ENCODE results near the gene ZSCAN20.

Gene ZSCAN20

GRCh38 chr1:33524586-33524985, 52.1 kb downstream of the ZSCAN20 start:
- no peaks in the 10 kb centered on the region for H3K9me3 ChIP-seq (ENCODE audit: insufficient read depth, low read depth, low read length)
- no peak overlapping the region for H2AFZ ChIP-seq (ENCODE audit: low read length)
- no peaks in the 10 kb centered on the region for H3K36me3 ChIP-seq (ENCODE audit: insufficient read depth, low read length)
- no peaks in the 10 kb centered on the region for H4K20me1 ChIP-seq (ENCODE audit: insufficient read depth, low read length, poor library complexity, severe bottlenecking)
- no peak overlapping the region for H3K4me2 ChIP-seq (ENCODE audit: low read depth, low read length, poor library complexity, severe bottlenecking)
- no peaks in the 10 kb centered on the region for H3F3A ChIP-seq (ENCODE audit: low read depth)
- H3K9ac ChIP-seq (ENCODE audit: low read depth, low read length, poor library complexity, severe bottlenecking) = no peak overlapping the region
- H3K4me1 ChIP-seq (ENCODE audit: insufficient read depth, low read length, poor library complexity, severe bottlenecking) = no peaks in the 10 kb centered on the region
- no peaks in the 10 kb centered on the region for H3K27me3 ChIP-seq (ENCODE audit: insufficient read depth, low read length, poor library complexity, severe bottlenecking)
- TF ChIP-seq CTCF (conservative IDR thresholded peaks at IDR 0.05; ENCODE audit: low read length) (no peak), EZH2phosphoT487 (IDR thresholded peaks at IDR 0.05; ENCODE audit: borderline replicate concordance) (no peak)
- H3K4me3 ChIP-seq (ENCODE audit: low read length, poor library complexity, severe bottlenecking) = no peak overlapping the region
- no peaks in the 10 kb centered on the region for H3K9me2 ChIP-seq (replicated peaks; ENCODE audit: low read depth, low read length)
- H3K79me2 ChIP-seq (ENCODE audit: insufficient read depth, low read length) = no peaks in the 10 kb centered on the region

- Histone ChIP-seq H3K4me1 (ENCODE audit: insufficient read depth, low read length, poor library complexity, severe bottlenecking) (no peaks in the 10 kb centered on the region), H3K9ac (ENCODE audit: low read depth, low read length, poor library complexity, severe bottlenecking) (no peak overlapping the region), H2AFZ (ENCODE audit: low read length) (no peak overlapping the region), H3K4me2 (ENCODE audit: low read depth, low read length, poor library complexity, severe bottlenecking) (no peak overlapping the region), H3K27me3 (ENCODE audit: insufficient read depth, low read length, poor library complexity, severe bottlenecking) (no peaks in the 10 kb centered on the region), H3K9me3 (ENCODE audit: insufficient read depth, low read depth, low read length) (no peaks in the 10 kb centered on the region), H3K79me2 (ENCODE audit: insufficient read depth, low read length) (no peaks in the 10 kb centered on the region), H3K4me3 (ENCODE audit: low read length, poor library complexity, severe bottlenecking) (no peak overlapping the region), H4K20me1 (ENCODE audit: insufficient read depth, low read length, poor library complexity, severe bottlenecking) (no peaks in the 10 kb centered on the region), H3F3A (ENCODE audit: low read depth) (no peaks in the 10 kb centered on the region), H3K36me3 (ENCODE audit: insufficient read depth, low read length) (no peaks in the 10 kb centered on the region), H3K9me2 (replicated peaks; ENCODE audit: low read depth, low read length) (no peaks in the 10 kb centered on the region)
- TF ChIP-seq CTCF (conservative IDR thresholded peaks at IDR 0.05; ENCODE audit: low read length) (no peak), EZH2phosphoT487 (IDR thresholded peaks at IDR 0.05; ENCODE audit: borderline replicate concordance) (no peak)
Observed at GRCh38 chr1:33527934-33528333, 55.5 kb downstream of the ZSCAN20 start.

GRCh38 chr1:33529957-33530356, 57.5 kb downstream of the ZSCAN20 start:
- Histone ChIP-seq H3K27me3 (ENCODE audit: insufficient read depth, low read length, poor library complexity, severe bottlenecking) (no peaks in the 10 kb centered on the region), H3K4me2 (ENCODE audit: low read depth, low read length, poor library complexity, severe bottlenecking) (no peak overlapping the region), H3K79me2 (ENCODE audit: insufficient read depth, low read length) (no peaks in the 10 kb centered on the region)

More at GRCh38 chr1:33529957-33530356, 57.5 kb downstream of the ZSCAN20 start:
- Histone ChIP-seq H3K4me1 (ENCODE audit: insufficient read depth, low read length, poor library complexity, severe bottlenecking) (no peaks in the 10 kb centered on the region), H3K36me3 (ENCODE audit: insufficient read depth, low read length) (no peaks in the 10 kb centered on the region), H4K20me1 (ENCODE audit: insufficient read depth, low read length, poor library complexity, severe bottlenecking) (no peaks in the 10 kb centered on the region), H3F3A (ENCODE audit: low read depth) (no peaks in the 10 kb centered on the region), H3K4me3 (ENCODE audit: low read length, poor library complexity, severe bottlenecking) (no peak overlapping the region), H3K9me3 (ENCODE audit: insufficient read depth, low read depth, low read length) (no peaks in the 10 kb centered on the region), H3K9me2 (replicated peaks; ENCODE audit: low read depth, low read length) (no peaks in the 10 kb centered on the region), H3K9ac (ENCODE audit: low read depth, low read length, poor library complexity, severe bottlenecking) (no peak overlapping the region), H2AFZ (ENCODE audit: low read length) (no peak overlapping the region)
- no peak for TF ChIP-seq CTCF (conservative IDR thresholded peaks at IDR 0.05; ENCODE audit: low read length)
- no peak for TF ChIP-seq EZH2phosphoT487 (IDR thresholded peaks at IDR 0.05; ENCODE audit: borderline replicate concordance)

Measured in Loucy (cell line).